Cerebellar cortex (tissue), 1 donor: ENCODE measurements around the gene TMEM225B.
"Not testable (repeated sequence)": the region's sequence is repeated elsewhere in the genome, so short reads cannot be mapped to it uniquely, and the experiment has no call there.

Experiments used
- DNase-seq: peaks from one replicate; pipeline ENCODE4 v3.0.0-alpha.2; 2015; ENCODE audit warnings: low spot score

Gene TMEM225B

GRCh38 chr7:99597762-99598501 is at the start of gene TMEM225B:
TSS of gene TMEM225B (plus strand) at chr7:99598267. CDS start at chr7:99604389, 6,122 bp downstream.
- no peak for DNase-seq

GRCh38 chr7:99549545-99549944 is 48.5 kb upstream of the TMEM225B start:
- DNase-seq, result not testable (repeated sequence)

GRCh38 chr7:99551334-99551733 is 46.7 kb upstream of the TMEM225B start:
- no peak for DNase-seq

- peak; percentile 96 for DNase-seq
Measured at GRCh38 chr7:99551767-99552463, 46.2 kb upstream of the TMEM225B start, which contains the start of gene FAM200A. TSS of gene FAM200A (minus strand) at chr7:99552114. CDS start at chr7:99548407, 3,707 bp downstream.

GRCh38 chr7:99553039-99553438 is 45.0 kb upstream of the TMEM225B start:
- DNase-seq, result no peak

GRCh38 chr7:99554939-99555338 is 43.1 kb upstream of the TMEM225B start:
- no peak for DNase-seq

- DNase-seq, result no peak
Measured at GRCh38 chr7:99557196-99557607, 40.9 kb upstream of the TMEM225B start.

- peak; percentile 27 for DNase-seq
Measured at GRCh38 chr7:99557940-99558305, 40.1 kb upstream of the TMEM225B start.

GRCh38 chr7:99558306-99559174 is 39.5 kb upstream of the TMEM225B start, which contains the start of gene ZNF655:
TSS of gene ZNF655 (plus strand) at chr7:99558642. CDS start at chr7:99560560, 1,918 bp downstream.
- peak; percentile 88 for DNase-seq

GRCh38 chr7:99559175-99559915 is 38.7 kb upstream of the TMEM225B start:
- DNase-seq, result no peak

- DNase-seq, result no peak
Measured at GRCh38 chr7:99560834-99561736, 37.0 kb upstream of the TMEM225B start.

GRCh38 chr7:99561737-99562051 is 36.4 kb upstream of the TMEM225B start:
- no peak for DNase-seq

- no peak for DNase-seq
Measured at GRCh38 chr7:99562114-99562784, 35.8 kb upstream of the TMEM225B start.

GRCh38 chr7:99562832-99563231 is 35.2 kb upstream of the TMEM225B start:
- DNase-seq, result no peak

- no peak for DNase-seq
Measured at GRCh38 chr7:99563650-99564049, 34.4 kb upstream of the TMEM225B start.

GRCh38 chr7:99568770-99569169 is 29.3 kb upstream of the TMEM225B start:
- not testable (repeated sequence) for DNase-seq

GRCh38 chr7:99571768-99572167 is 26.3 kb upstream of the TMEM225B start:
- no peak for DNase-seq

- DNase-seq, result no peak
Measured at GRCh38 chr7:99573257-99573656, 24.8 kb upstream of the TMEM225B start.

GRCh38 chr7:99576251-99576650 is 21.8 kb upstream of the TMEM225B start:
- DNase-seq, result no peak
